SU-DHL-6 (cell line): ENCODE data around the gene CTRL.

Experiments
- H2AFZ ChIP-seq: fragments of 200-600 bp; sonication (generic); 2 replicates; pipeline ENCODE4 v1.6.1; 2014; ENCODE audit warnings: low read depth, mild to moderate bottlenecking, moderate library complexity, mixed read lengths, antibody characterized with exemption, low read length; ENCODE audit not compliant: severe bottlenecking
- H3F3A ChIP-seq: fragments of 200-600 bp; shearing (Covaris generic); 2 replicates; pipeline ENCODE4 v1.6.0; 2016; ENCODE audit warnings: antibody characterized with exemption, mild to moderate bottlenecking; ENCODE audit not compliant: insufficient read depth
- H3K27ac ChIP-seq: fragments of 200-600 bp; sonication (generic); 2 replicates; pipeline ENCODE4 v1.5.1; 2016; ENCODE audit warnings: low read depth, mild to moderate bottlenecking, low read length, moderate library complexity, mixed read lengths
- H3K27me3 ChIP-seq: fragments of 200-600 bp; sonication (generic), shearing (Covaris generic); 2 replicates; pipeline ENCODE4 v1.6.0; 2014; ENCODE audit warnings: mild to moderate bottlenecking, low read length
- H3K36me3 ChIP-seq: fragments of 200-600 bp; sonication (generic); 2 replicates; pipeline ENCODE4 v1.6.1; 2014; ENCODE audit warnings: mild to moderate bottlenecking, low read length, mixed read lengths
- H3K4me2 ChIP-seq: fragments of 300-600, 200-600 bp; shearing (Covaris generic), sonication (generic); 2 replicates; pipeline ENCODE4 v1.6.0; 2014; ENCODE audit warnings: low read length, low read depth, mild to moderate bottlenecking; ENCODE audit not compliant: poor library complexity, severe bottlenecking
- H3K4me3 ChIP-seq: fragments of 200-600 bp; sonication (generic); 2 replicates; pipeline ENCODE4 v1.5.1; 2014; ENCODE audit warnings: antibody characterized with exemption, low read length, mild to moderate bottlenecking, mixed read lengths; ENCODE audit not compliant: insufficient read depth, poor library complexity, severe bottlenecking
- H3K79me2 ChIP-seq: fragments of 200-600 bp; sonication (generic); 2 replicates; pipeline ENCODE4 v1.6.1; 2014; ENCODE audit warnings: mild to moderate bottlenecking, low read length, moderate library complexity; ENCODE audit not compliant: insufficient read depth
- H3K9ac ChIP-seq: fragments of 200-600 bp; sonication (generic); 2 replicates; pipeline ENCODE4 v1.7.0; 2014; ENCODE audit warnings: mild to moderate bottlenecking, low read length
- H3K9me2 ChIP-seq: fragments of 200-600 bp; sonication (generic); replicated peaks from 2 replicates; pipeline ENCODE4 v1.6.1; 2014; ENCODE audit warnings: low read length; ENCODE audit not compliant: insufficient read depth
- H3K9me3 ChIP-seq: fragments of 200-600 bp; sonication (generic); 2 replicates; pipeline ENCODE4 v1.6.1; 2014; ENCODE audit warnings: low read length, mixed read lengths; ENCODE audit not compliant: insufficient read depth
- H4K20me1 ChIP-seq: fragments of 200-600 bp; sonication (generic); 2 replicates; pipeline ENCODE4 v1.6.1; 2014; ENCODE audit warnings: low read depth, mild to moderate bottlenecking, antibody characterized with exemption, low read length, moderate library complexity, mixed read lengths
- EZH2phosphoT487 ChIP-seq: fragments of 200-600 bp; sonication (generic), shearing (Covaris generic); conservative IDR thresholded peaks from 2 replicates; pipeline ENCODE4 v1.6.1; 2018; ENCODE audit warnings: mild to moderate bottlenecking, antibody characterized with exemption, low read length, moderate library complexity, mixed read lengths
- TF ChIP-seq, protein P1 (sequence below): fragments of 200-600 bp; sonication (generic); IDR thresholded peaks from one replicate; pipeline ENCODE4 v1.5.1; 2017; ENCODE audit warnings: antibody characterized with exemption, mild to moderate bottlenecking, low read length, moderate library complexity; ENCODE audit not compliant: insufficient read depth, poor library complexity, severe bottlenecking

Gene CTRL

DNA sequence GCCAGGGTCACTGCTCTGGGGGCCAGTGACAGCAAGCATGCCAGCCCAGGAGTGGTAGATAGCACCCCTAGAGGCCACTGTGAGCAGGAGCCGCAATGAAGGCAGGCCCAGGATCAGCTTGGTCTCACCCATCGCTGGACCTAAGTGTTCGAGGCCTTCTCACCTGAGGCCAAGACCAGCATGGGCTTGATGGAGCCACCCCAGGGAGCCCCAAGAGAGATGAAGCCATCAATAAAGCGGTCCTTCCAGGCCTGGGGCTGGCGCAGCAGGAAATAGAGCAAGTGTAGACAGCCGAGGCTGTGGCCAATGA is 10.5 kb upstream of the CTRL start:
- H3K27ac ChIP-seq: no peak overlapping the region
- H3K9ac ChIP-seq: no peak overlapping the region
- H3K9me2 ChIP-seq: no peaks in the 10 kb centered on the region
- peaks cover 7% of the 10 kb centered on the region for H3F3A ChIP-seq
- H3K9me3 ChIP-seq: no peaks in the 10 kb centered on the region
- TF ChIP-seq, protein P1, sequence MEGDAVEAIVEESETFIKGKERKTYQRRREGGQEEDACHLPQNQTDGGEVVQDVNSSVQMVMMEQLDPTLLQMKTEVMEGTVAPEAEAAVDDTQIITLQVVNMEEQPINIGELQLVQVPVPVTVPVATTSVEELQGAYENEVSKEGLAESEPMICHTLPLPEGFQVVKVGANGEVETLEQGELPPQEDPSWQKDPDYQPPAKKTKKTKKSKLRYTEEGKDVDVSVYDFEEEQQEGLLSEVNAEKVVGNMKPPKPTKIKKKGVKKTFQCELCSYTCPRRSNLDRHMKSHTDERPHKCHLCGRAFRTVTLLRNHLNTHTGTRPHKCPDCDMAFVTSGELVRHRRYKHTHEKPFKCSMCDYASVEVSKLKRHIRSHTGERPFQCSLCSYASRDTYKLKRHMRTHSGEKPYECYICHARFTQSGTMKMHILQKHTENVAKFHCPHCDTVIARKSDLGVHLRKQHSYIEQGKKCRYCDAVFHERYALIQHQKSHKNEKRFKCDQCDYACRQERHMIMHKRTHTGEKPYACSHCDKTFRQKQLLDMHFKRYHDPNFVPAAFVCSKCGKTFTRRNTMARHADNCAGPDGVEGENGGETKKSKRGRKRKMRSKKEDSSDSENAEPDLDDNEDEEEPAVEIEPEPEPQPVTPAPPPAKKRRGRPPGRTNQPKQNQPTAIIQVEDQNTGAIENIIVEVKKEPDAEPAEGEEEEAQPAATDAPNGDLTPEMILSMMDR: peak; percentile 82
- TF ChIP-seq EZH2phosphoT487: no peak
- H4K20me1 ChIP-seq: no peaks in the 10 kb centered on the region
- H3K4me3 ChIP-seq: no peak overlapping the region
- H3K4me2 ChIP-seq: no peak overlapping the region
- peaks cover 12% of the 10 kb centered on the region for H3K79me2 ChIP-seq
- H3K36me3 ChIP-seq: no peaks in the 10 kb centered on the region
- no peak overlapping the region for H2AFZ ChIP-seq
- H3K27me3 ChIP-seq: no peaks in the 10 kb centered on the region

DNA sequence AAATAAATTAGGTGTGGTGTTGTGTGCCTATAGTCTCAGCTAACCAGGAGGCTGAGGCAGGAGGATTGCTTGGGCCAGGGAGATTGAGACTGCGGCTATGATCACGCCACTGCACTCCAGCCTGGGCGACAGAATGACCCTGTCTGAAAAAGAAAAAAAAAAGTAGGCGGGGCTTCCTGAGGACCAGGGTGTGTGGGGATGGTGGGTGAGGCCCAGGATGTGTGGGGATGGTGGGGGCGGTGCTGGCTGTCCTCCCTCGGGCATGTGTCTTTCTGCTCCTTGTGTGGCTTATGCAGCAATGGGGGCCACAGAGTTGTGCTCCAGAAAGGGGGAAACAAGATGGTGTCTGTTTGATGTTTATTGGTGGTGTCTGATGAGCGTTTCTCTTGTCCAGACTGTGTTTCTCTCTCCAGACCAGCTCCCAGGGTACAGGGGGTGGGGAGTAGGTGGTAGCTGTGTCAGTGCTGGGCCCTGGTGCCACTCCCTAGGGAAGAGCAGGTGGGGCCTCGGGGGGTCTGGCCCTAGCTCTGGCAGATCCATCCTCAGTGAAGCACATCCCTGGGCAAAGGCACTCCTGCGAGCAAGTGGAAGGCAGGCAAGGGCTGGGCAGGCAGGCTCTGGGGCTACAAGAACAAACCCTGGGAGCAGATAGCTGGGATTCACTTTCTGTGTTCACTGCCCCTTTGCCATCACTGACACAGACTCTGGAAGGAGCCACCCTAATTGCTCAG is 10.0 kb upstream of the CTRL start:
- Histone ChIP-seq H3K27ac (no peak overlapping the region), H3K4me2 (no peak overlapping the region)

DNA sequence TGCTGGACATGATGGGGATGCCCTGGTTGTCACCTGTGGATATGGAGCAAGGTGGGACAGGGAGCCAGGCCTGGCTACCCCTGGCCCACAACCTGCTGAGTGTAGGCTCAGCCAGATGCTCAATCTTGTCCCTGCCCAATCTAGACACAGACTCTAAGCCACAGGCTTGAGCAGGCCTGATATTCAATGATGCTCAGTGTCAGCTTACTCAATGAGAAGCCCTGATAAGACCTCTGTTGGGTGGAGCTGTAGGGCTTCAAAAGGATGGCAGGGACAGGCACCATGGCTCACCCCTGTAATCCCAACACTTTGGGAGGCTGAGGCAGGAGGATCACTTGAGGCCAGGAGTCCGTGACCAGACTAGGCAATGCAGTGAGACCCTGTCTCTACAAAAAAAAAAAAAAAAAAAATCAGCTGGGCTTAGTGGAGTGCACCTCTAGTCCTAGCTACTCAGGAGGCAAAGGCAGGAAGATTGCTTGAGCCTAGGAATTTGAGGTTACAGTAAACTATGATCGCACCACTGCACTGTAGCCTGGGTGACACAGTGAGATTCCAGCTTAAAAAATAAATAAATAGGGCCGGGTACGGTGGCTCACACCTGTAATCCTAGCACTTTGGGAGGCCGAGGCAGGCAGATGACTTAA is 8.9 kb upstream of the CTRL start:
- Histone ChIP-seq H3K36me3 (no peaks in the 10 kb centered on the region), H3K9me3 (no peaks in the 10 kb centered on the region), H3K9ac (no peak overlapping the region), H4K20me1 (no peaks in the 10 kb centered on the region), H3K79me2 (peaks cover 16% of the 10 kb centered on the region), H3K27me3 (no peaks in the 10 kb centered on the region), H2AFZ (no peak overlapping the region), H3K4me2 (no peak overlapping the region), H3K27ac (no peak overlapping the region), H3F3A (peaks cover 11% of the 10 kb centered on the region), H3K4me3 (no peak overlapping the region), H3K9me2 (no peaks in the 10 kb centered on the region)
- TF ChIP-seq, protein P1: no peak
- no peak for TF ChIP-seq EZH2phosphoT487

More for the DNA sequence above, 10.0 kb upstream of the CTRL start:
- H3K4me3 ChIP-seq: no peak overlapping the region
- H3K9me2 ChIP-seq: no peaks in the 10 kb centered on the region
- H3K9ac ChIP-seq: no peak overlapping the region
- TF ChIP-seq, protein P1: no peak
- TF ChIP-seq EZH2phosphoT487: no peak
- peaks cover 16% of the 10 kb centered on the region for H3K79me2 ChIP-seq
- H3K27me3 ChIP-seq: no peaks in the 10 kb centered on the region
- peaks cover 11% of the 10 kb centered on the region for H3F3A ChIP-seq
- H3K9me3 ChIP-seq: no peaks in the 10 kb centered on the region
- H4K20me1 ChIP-seq: no peaks in the 10 kb centered on the region
- H3K36me3 ChIP-seq: no peaks in the 10 kb centered on the region
- no peak overlapping the region for H2AFZ ChIP-seq
